GM13977 (cell line): Measurements from ENCODE around the gene GNB5.
"Not testable (repeated sequence)": the region's sequence is repeated elsewhere in the genome, so short reads cannot be mapped to it uniquely, and the experiment has no call there.

ENCODE experiments used
- DNase-seq: peaks from one replicate; pipeline ENCODE4 v3.0.0; 2012; ENCODE audit warnings: low spot score
- CTCF ChIP-seq: IDR thresholded peaks from 2 replicates; pipeline ENCODE4 v1.5.1; 2012; ENCODE audit warnings: mild to moderate bottlenecking, control low read depth; ENCODE audit not compliant: insufficient read depth; ENCODE audit errors: extremely low read depth, missing control alignments
- in situ Hi-C: fragments of 300-500 bp; cut with MboI; formaldehyde crosslinking; loops from one replicate; pipeline ENCODE4 v1.12.0; 2022; ENCODE audit warnings: low sequenced_read_pairs, low pct_unique_long_range_greater_than_20kb, mixed read lengths, inconsistent platforms; ENCODE audit not compliant: unreplicated experiment

The GNB5 gene

DNA sequence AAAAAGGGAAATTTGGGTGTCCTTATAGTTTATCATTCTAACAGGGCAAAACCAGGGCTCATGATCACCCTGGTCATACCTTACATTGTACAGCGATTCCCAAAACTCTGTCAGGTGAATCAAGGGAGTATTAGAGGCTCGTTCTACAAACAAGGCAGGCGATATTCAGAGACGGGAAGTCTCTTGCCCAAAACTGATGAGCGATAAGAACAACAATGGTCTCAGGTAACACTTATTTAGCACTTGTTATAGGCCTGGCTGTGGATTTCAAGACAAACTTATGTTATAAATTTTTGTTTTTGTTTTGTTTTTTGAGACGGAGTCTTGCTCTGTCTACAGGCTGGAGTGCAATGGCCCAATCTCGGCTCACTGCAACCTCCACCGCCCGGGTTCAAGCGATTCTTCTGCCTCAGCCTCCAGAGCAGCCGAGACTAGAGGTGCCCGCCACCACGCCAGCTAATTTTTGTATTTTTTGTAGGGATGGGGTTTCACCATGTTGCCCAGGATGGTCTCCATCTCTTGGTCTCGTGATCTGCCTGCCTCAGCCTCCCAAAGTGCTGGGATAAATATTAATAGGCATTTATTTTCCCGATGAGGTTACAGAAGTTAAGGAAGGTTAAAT lies 91.4 kb downstream of the GNB5 start:
- DNase-seq: no peak
- no peak for TF ChIP-seq CTCF
- in situ Hi-C loops: no loop called here

DNA sequence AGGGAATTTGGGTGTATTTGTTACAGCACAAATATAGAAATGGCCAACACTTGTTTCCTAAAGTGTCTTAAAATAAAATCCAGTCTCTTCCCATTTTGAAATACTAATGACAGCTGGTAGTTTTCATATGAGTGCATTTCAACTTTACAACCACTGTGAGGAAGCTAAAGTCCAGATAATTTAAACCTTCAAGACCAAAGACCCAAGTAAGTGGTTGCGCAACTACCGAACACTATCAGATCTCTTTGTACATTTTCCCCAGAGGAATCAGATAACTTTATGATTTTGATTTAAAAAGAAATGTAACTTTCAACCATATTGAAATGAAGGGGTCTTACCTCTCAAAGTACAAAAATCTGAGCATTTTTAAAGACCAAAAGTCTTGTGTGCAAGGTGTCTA lies 92.9 kb downstream of the GNB5 start:
- DNase-seq: no peak
- TF ChIP-seq CTCF: no peak
- in situ Hi-C loops: no loop called here

- TF ChIP-seq CTCF: no peak
- no peak for DNase-seq
- in situ Hi-C loops: no loop called here
Observed at GRCh38 chr15:52097180-52097579, 94.0 kb downstream of the GNB5 start.

DNA sequence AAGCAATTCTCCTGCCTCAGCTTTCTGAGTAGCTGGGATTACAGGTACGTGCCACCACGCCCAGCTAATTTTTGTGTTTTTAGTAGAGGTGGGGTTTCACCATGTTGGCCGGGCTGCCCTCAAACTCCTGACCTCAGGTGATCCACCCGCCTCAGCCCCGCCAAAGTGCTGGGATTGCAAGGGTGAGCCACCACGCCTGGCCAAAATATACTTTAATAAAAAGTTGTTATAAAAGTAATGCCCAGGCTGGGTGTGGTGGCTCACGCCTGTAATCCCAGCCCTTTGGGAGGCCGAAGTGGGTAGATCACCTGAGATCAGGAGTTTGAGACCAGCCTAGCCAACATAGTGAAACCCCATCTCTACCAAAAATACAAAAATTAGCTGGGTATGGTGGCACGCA lies 94.7 kb downstream of the GNB5 start:
- DNase-seq, in situ Hi-C loops: not testable (repeated sequence)

DNA sequence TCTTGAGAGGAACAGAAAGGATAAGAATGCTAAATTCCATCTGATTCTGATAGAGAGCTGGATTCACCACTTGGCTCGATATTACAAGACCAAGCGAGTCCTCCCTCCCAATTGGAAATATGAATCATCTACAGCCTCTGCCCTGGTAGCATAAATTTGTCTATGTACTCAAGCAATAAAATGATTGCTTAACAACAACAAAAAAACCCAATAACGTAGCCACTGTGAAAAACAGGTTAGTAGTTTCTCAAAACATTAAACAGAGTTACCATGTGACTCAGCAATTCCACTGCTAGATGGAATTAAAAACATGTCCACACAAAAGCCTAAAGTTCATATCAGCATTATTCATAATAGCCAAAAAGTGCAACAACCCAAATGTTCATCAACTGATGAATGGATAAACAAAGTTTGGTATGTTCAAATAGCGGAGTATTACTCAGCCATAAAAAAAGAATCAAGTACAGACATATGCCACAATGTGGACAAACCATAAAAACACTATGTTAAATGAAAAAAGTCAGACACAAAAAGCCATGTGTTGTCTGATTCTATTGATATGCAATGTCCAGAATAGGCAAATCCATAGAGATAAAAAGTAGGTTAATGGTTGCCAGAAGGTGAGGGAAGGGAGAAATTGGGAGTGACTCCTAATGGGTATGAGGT lies 95.5 kb downstream of the GNB5 start:
- in situ Hi-C loops: no loop called here
- DNase-seq: no peak

GRCh38 chr15:52094811-52095584 lies 96.2 kb downstream of the GNB5 start:
- in situ Hi-C loops: no loop called here
- TF ChIP-seq CTCF: no peak
- DNase-seq: no peak

More for the DNA sequence above, 95.5 kb downstream of the GNB5 start:
- no peak for TF ChIP-seq CTCF
